GM12873 (cell line): ENCODE data around the gene CASKIN1.

Source experiments
- TF ChIP-seq, protein P1 (sequence below): IDR thresholded peaks from 2 replicates; pipeline ENCODE4 v1.5.1; 2012; ENCODE audit warnings: low read depth, mild to moderate bottlenecking, moderate library complexity, low read length, control low read depth; ENCODE audit not compliant: insufficient read depth; ENCODE audit errors: missing control alignments

Gene CASKIN1

DNA sequence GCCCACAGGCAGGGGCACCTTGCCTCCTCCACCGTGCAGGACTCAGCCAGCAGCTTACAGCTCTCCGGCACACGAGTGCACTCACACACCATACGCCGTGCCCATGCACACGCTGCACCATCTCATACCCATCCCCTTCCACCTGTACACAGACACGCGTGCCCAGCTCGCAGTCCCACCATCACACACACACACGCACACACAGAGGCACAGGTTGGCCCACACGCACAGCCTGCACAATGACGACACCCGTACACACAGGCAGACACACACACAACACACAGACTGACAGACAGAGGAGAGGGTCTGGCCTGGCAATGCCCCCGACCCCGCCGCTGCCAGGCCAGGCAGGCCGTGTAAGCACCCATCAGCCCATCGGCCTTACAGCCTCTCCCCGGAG is 12.1 kb downstream of the CASKIN1 start:
- TF ChIP-seq, protein P1, sequence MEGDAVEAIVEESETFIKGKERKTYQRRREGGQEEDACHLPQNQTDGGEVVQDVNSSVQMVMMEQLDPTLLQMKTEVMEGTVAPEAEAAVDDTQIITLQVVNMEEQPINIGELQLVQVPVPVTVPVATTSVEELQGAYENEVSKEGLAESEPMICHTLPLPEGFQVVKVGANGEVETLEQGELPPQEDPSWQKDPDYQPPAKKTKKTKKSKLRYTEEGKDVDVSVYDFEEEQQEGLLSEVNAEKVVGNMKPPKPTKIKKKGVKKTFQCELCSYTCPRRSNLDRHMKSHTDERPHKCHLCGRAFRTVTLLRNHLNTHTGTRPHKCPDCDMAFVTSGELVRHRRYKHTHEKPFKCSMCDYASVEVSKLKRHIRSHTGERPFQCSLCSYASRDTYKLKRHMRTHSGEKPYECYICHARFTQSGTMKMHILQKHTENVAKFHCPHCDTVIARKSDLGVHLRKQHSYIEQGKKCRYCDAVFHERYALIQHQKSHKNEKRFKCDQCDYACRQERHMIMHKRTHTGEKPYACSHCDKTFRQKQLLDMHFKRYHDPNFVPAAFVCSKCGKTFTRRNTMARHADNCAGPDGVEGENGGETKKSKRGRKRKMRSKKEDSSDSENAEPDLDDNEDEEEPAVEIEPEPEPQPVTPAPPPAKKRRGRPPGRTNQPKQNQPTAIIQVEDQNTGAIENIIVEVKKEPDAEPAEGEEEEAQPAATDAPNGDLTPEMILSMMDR = no peak

DNA sequence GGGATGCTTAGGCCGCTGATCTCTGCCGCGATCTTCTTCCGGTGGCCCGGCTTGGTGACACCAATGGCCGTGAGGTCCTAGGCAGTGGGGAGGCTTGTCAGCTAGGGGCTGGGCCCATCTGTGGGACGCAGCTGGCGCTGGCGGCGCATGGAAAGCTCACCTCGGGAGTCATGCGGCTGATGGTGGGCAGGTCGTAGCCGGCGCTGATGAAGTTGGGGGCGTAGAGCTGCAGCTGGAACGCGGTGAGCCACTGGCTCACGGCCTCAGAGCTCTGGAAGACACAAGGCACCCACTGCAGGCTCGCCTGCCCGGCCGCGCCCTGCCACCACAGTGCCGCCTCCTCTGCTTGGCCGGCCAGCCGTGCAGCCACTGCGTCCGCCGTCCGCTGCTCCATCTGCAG is 12.7 kb downstream of the CASKIN1 start:
- TF ChIP-seq, protein P1 = no peak

DNA sequence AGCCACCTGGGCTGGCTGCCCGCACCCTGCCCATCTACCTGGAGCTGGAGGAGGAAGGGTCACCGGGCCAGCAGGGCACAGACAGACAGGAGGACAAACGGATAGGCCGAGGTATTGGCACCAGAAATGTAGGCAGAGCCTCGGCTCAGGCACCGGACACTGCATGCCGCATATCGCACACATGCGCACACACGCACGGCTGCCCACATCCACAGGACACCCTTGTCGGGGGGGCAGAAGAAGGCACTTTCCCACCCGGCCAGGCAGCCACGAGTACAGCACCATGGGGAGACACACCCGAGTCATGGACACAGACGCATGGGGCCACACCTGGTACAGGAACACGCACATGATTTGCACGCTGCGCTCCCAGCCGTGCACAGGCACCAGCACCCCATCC is 14.5 kb downstream of the CASKIN1 start:
- TF ChIP-seq, protein P1 = no peak

DNA sequence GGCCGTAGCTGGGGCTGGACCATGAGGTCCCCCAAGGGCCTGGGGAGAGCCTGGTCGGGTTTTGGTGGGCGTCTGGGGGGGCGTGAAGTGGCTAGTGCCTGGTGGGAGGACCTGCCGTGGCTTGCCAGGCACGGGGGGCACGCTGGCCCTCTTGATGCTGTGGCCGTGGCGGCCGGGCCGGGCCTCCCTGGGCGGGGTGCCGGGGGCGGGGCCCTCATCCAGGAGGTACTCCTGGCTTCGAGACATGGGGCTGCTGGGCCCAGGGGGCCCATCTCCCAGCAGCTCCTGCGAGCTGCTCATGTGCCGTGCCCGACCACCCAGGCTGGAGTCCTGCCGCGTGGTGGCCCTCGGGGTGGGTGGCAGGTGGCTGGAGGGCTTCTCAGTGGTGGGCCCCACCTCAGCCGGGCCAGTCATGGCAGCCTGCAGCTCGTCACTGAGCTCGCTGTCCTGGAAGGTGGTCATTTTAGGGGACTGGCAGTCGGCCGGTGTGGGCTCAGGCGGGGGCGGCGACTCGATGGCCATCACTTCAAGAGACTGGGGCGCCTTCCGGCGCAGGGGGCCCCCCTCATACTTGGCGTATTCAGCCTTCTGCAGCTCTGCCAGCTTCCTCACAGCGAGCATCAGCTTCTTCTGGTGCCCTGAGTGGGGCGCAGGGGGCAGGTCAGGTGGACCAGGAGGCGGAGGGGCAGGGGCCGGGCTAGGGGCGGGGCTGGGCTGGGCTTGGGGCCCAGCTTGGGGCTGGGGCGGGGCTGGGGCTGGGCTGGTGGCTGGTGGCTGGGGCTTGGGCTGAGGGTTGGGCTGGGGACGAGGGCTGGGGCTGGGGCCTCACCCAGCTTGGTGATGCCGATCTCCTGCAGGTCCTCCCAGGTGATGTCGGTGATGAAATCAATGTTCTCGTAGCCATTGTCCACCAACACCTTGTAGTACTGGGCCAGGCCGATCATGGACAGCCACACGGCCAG is 15.2 kb downstream of the CASKIN1 start:
- TF ChIP-seq, protein P1 = no peak

DNA sequence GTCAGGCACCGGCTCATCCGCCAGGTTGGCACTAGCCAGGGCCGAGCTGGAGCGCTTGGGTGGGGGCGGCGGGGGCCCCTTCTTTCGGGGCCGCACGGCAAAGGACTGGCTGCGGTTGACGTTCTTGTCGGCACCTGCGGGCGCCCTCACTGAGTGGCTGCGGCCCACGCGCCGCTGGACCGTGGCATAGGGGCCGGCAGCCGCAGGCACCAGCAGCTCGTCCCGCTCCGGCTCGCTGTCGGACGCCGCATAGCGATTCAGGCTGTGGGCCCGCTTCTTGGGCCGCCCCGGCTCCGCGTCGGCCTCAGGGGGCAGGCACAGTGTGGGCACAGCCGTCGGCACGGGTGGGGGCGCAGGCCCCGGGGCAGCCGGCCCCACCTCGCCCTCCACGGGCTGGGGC is 15.9 kb downstream of the CASKIN1 start:
- TF ChIP-seq, protein P1 = no peak

DNA sequence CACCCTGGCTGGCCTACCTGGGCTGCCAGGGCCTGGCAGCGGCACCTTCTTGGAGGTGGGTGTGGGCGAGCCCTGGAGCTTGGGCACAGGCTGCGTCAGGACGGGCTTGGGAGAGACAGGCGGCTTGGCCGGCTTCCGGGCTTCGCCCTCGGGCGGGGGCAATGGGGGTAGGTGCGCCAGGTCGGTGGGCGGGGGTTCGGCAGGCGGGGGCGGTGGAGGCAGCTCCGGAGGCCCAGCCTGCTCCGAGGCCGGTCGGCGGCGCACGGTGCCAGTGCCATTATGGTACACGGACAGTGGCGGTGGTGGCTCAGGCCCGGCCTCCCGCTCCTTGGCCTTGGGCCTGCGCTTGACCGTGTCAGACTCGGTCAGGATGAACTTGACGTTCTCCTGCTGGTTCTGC is 16.8 kb downstream of the CASKIN1 start:
- TF ChIP-seq, protein P1 = no peak

DNA sequence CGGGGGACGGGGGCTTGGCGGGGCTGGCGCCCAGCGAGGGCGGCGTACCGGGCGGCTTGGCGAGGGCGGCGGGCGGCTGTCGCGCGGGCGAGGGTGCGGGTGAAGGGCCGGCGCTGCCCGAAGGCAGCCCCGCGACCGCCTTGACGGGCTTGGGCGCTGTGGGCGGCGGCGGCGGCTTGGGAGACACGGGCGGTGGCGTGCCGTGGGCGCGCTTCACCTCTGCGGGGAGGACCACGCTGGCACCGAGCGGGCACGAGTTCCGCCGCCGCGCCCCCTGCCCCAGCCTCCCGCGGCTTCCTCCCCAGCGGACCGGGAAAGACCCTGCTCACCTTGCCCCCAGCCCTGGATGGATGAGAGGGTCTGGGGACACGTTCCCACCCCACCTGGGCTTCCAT is 17.3 kb downstream of the CASKIN1 start:
- TF ChIP-seq, protein P1 = no peak
